ENCODE results near the gene PI4KB.

DNA sequence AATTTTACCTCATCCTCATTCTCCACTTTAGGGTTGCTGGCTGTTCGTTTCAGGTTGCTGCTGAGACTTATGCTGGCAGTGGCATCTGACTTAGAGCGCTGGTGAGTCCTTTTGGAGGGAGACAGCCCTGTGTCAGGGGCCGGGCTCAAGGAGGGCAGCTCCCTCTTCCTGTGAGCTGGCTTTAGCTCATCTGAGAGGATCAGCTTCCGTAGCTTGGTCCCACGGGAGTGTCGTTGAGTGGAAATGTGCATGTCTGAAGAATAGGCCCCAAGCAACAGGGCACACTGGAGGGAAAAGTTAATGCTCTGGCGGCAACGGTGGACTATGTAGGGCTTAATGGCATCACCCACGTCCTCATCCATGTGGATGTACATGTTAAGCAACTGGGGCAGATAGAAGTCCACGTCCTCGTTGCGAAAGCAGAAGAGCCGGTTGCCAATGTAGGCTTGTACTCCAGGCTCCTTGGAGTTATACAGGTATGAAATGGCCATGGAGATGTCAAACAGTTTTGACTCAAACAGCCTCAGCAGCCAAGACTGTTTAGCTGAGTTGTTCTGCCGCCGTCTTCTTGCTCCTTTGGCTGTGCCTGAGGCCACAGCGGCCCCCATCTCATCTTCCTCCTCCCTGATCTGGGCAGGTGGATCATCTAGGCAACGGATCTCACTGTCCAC lies 11.5 kb downstream of the PI4KB start:
- no peak for TF ChIP-seq JUND (IDR thresholded peaks at IDR 0.05)
- TF ChIP-seq, protein P1, sequence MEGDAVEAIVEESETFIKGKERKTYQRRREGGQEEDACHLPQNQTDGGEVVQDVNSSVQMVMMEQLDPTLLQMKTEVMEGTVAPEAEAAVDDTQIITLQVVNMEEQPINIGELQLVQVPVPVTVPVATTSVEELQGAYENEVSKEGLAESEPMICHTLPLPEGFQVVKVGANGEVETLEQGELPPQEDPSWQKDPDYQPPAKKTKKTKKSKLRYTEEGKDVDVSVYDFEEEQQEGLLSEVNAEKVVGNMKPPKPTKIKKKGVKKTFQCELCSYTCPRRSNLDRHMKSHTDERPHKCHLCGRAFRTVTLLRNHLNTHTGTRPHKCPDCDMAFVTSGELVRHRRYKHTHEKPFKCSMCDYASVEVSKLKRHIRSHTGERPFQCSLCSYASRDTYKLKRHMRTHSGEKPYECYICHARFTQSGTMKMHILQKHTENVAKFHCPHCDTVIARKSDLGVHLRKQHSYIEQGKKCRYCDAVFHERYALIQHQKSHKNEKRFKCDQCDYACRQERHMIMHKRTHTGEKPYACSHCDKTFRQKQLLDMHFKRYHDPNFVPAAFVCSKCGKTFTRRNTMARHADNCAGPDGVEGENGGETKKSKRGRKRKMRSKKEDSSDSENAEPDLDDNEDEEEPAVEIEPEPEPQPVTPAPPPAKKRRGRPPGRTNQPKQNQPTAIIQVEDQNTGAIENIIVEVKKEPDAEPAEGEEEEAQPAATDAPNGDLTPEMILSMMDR (IDR thresholded peaks at IDR 0.05), result no peak
- no peak for TF ChIP-seq SMC3 (IDR thresholded peaks at IDR 0.05; ENCODE audit: low read depth, low read length)
- TF ChIP-seq, protein P2, sequence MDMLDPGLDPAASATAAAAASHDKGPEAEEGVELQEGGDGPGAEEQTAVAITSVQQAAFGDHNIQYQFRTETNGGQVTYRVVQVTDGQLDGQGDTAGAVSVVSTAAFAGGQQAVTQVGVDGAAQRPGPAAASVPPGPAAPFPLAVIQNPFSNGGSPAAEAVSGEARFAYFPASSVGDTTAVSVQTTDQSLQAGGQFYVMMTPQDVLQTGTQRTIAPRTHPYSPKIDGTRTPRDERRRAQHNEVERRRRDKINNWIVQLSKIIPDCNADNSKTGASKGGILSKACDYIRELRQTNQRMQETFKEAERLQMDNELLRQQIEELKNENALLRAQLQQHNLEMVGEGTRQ (IDR thresholded peaks at IDR 0.05; ENCODE audit: borderline replicate concordance, low read depth, low read length), result no peak
- TF ChIP-seq NRF1 (IDR thresholded peaks at IDR 0.05; ENCODE audit: low read depth, low read length), result no peak
